SK-N-MC (cell line): Measurements from ENCODE around the gene ARVCF.

ENCODE experiments used
- DNase-seq: peaks from one replicate; pipeline ENCODE4 v3.0.0-alpha.2; 2011; ENCODE audit warnings: low read depth, low spot score
- H3K27ac ChIP-seq: fragments of 200-600 bp; sonication (generic); 2 replicates; pipeline ENCODE4 v1.5.1; 2016; ENCODE audit warnings: mixed run types
- H3K36me3 ChIP-seq: fragments of 200-600 bp; sonication (generic); 2 replicates; pipeline ENCODE4 v1.6.1; 2017; ENCODE audit warnings: antibody characterized with exemption, low read length, mixed read lengths; ENCODE audit not compliant: insufficient read depth
- H3K4me3 ChIP-seq: fragments of 200-600 bp; sonication (generic); 2 replicates; pipeline ENCODE4 v1.5.1; 2016
- H3K9ac ChIP-seq: fragments of 200-600 bp; sonication (generic); 2 replicates; pipeline ENCODE4 v1.8.0; 2017; ENCODE audit warnings: mixed run types, mixed read lengths; ENCODE audit not compliant: insufficient read length
- H3K9me3 ChIP-seq: fragments of 200-600 bp; sonication (generic); 2 replicates; pipeline ENCODE4 v1.6.1; 2017; ENCODE audit warnings: low read depth, mild to moderate bottlenecking, antibody characterized with exemption, low read length, moderate library complexity, mixed read lengths
- EZH2 ChIP-seq: fragments of 200-600 bp; sonication (generic); IDR thresholded peaks from one replicate; pipeline ENCODE4 v1.6.1; 2017; ENCODE audit warnings: antibody characterized with exemption
- FOXP2 ChIP-seq: optimal IDR thresholded peaks from 2 replicates; pipeline ENCODE3; 2011; ENCODE audit warnings: mild to moderate bottlenecking, moderate library complexity; ENCODE audit not compliant: insufficient read depth; ENCODE audit errors: extremely low read length, control extremely low read depth
- POLR2AphosphoS5 ChIP-seq: IDR thresholded peaks from 2 replicates; pipeline ENCODE4 v1.6.1; 2012; ENCODE audit warnings: mild to moderate bottlenecking, low read depth, low read length, borderline replicate concordance

ARVCF gene

GRCh38 chr22:19964701-19965386 is 51.8 kb downstream of the ARVCF start:
- Histone ChIP-seq H3K36me3 (no peaks in the 10 kb centered on the region; the same call in 1 of the 2 replicates), H3K27ac (no peak overlapping the region), H3K9ac (no peak overlapping the region), H3K9me3 (no peaks in the 10 kb centered on the region), H3K4me3 (no peak overlapping the region)
- DNase-seq, result no peak
- TF ChIP-seq FOXP2 (no peak), POLR2AphosphoS5 (no peak), EZH2 (no peak)

DNA sequence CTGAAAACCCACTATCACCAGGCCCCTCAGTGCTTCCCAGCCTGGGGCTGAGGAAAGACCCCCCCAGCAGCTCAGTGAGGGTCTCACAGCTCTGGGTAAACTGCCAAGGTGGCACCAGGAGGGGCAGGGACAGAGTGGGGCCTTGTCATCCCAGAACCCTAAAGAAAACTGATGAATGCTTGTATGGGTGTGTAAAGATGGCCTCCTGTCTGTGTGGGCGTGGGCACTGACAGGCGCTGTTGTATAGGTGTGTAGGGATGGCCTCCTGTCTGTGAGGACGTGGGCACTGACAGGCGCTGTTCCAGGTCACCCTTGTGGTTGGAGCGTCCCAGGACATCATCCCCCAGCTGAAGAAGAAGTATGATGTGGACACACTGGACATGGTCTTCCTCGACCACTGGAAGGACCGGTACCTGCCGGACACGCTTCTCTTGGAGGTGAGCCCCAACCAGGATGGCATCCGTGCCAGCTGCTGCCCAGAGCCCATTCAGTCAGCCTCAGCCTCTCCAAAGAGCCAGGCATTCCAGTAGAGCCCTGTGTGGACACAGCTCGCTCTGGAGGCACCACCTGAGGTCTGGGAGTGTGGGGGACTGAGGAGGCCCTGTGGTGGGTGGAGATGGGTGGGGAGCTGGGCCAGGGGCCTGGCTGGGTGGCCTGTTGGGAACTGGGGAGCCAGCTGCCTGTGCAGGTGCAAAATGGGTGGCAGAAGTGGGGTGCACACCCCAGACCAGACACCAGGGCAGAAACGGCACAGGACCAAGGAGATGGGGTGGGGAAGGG is 52.6 kb downstream of the ARVCF start:
- no peaks in the 10 kb centered on the region; the same call in 1 of the 2 replicates for H3K36me3 ChIP-seq
- DNase-seq, result no peak
- no peak overlapping the region for H3K4me3 ChIP-seq
- H3K27ac ChIP-seq, result no peak overlapping the region
- no peaks in the 10 kb centered on the region for H3K9me3 ChIP-seq
- H3K9ac ChIP-seq, result no peak overlapping the region
- no peak for TF ChIP-seq EZH2
- no peak for TF ChIP-seq POLR2AphosphoS5
- no peak for TF ChIP-seq FOXP2

DNA sequence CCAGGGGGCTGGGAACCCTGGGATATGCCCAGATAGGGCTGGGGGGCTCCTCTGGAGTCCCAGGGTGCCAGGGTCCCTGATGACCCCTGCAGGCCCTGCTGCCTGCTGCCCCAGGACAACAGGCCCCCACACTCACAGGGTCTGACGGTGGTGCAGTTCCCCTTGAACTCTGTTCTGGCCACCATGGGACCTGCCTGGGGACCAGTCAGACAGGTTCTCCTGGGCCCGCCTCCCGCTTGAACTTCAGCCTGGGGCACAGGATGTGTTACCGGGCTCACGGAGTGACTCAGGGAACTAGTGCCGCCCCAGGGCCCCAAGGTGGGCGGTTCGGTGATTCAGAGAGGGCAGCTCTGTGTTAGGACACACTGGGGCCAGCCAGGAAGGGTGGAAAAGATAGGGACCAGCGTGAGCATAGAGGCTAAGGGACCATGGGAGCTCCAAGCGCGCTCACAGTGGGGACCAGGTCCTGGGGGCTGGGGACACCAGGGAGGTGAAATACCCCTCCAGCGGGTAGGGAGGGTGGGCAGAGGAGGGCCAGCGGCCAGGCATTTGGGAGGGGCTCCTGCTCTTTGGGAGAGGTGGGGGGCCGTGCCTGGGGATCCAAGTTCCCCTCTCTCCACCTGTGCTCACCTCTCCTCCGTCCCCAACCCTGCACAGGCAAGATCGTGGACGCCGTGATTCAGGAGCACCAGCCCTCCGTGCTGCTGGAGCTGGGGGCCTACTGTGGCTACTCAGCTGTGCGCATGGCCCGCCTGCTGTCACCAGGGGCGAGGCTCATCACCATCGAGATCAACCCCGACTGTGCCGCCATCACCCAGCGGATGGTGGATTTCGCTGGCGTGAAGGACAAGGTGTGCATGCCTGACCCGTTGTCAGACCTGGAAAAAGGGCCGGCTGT is 53.5 kb downstream of the ARVCF start:
- Histone ChIP-seq H3K36me3 (no peaks in the 10 kb centered on the region; the same call in 1 of the 2 replicates), H3K9me3 (no peaks in the 10 kb centered on the region), H3K27ac (no peak overlapping the region), H3K4me3 (no peak overlapping the region), H3K9ac (no peak overlapping the region)
- no peak for DNase-seq
- TF ChIP-seq POLR2AphosphoS5 (no peak), EZH2 (no peak), FOXP2 (no peak)

DNA sequence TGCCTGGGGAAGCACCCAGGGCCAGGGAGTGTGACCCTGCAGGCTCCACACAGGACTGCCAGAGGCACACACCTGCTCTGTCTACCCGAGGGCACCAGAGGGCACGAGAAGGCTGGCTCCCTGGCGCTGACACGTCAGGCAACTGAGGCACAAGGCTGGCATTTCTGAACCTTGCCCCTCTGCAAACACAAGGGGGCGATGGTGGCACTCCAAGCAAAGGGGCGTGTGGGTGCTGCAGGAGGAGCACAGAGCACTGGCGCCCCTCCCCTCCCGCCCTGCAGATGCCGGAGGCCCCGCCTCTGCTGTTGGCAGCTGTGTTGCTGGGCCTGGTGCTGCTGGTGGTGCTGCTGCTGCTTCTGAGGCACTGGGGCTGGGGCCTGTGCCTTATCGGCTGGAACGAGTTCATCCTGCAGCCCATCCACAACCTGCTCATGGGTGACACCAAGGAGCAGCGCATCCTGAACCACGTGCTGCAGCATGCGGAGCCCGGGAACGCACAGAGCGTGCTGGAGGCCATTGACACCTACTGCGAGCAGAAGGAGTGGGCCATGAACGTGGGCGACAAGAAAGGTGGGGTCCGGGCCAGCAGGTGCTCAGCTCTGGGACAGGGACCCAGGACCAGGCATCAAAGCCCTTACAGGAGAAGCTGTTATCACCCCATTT is 54.2 kb downstream of the ARVCF start:
- H3K9ac ChIP-seq, result no peak overlapping the region
- no peaks in the 10 kb centered on the region; the same call in 1 of the 2 replicates for H3K36me3 ChIP-seq
- no peak overlapping the region for H3K4me3 ChIP-seq
- TF ChIP-seq POLR2AphosphoS5, result no peak
- TF ChIP-seq FOXP2, result peak; percentile 61
- TF ChIP-seq EZH2, result no peak
- DNase-seq, result no peak
- H3K27ac ChIP-seq, result no peak overlapping the region
- no peaks in the 10 kb centered on the region for H3K9me3 ChIP-seq

- H3K9ac ChIP-seq, result no peak overlapping the region
- H3K27ac ChIP-seq, result no peak overlapping the region
- no peak for DNase-seq
- TF ChIP-seq FOXP2 (no peak), EZH2 (no peak), POLR2AphosphoS5 (no peak)
- H3K36me3 ChIP-seq, result no peaks in the 10 kb centered on the region; the same call in 1 of the 2 replicates
- no peak overlapping the region for H3K4me3 ChIP-seq
- H3K9me3 ChIP-seq, result no peaks in the 10 kb centered on the region
Measured at GRCh38 chr22:19961868-19962245, 54.8 kb downstream of the ARVCF start.

GRCh38 chr22:19961201-19961580 is 55.4 kb downstream of the ARVCF start:
- TF ChIP-seq POLR2AphosphoS5 (no peak), FOXP2 (no peak), EZH2 (no peak)
- DNase-seq, result no peak
- H3K36me3 ChIP-seq, result no peaks in the 10 kb centered on the region; the same call in 1 of the 2 replicates

DNA sequence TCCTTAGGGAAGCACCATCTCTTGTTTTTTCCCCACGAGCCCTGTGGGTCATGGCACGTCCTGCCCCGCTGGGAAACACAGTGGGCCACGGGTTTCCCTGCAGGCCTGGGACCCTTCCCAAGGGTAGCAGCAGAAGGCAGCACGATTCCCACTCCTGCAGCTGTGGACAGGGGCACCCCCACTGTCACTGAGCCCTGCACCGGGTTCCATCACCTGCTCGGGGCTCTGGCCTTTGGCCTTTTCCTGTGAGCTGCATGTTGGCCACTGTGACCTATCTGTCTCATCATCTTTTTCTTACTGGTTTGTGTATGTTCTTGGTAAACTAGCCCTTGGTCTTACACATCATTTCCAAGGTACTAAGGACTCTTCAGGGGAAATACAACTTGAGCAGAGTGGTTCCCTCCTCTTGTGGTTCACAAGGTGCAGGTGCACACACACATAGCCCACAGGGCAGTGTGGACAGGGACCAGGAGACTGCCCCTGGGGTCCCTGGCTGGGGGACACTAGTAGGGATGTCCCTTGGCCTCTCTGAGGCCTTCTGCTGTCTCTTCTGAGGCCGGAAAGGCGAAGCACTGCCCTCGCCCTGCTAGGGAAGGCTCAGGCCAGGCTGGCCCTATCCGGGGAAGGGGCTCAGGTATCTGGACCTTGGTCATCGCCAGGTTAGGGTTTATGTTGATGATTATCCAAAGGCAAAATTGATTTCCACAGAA is 56.0 kb downstream of the ARVCF start:
- H3K4me3 ChIP-seq, result no peak overlapping the region
- no peak for TF ChIP-seq EZH2
- no peaks in the 10 kb centered on the region for H3K9me3 ChIP-seq
- peak overlapping the region; percentile 70; the same call in 1 of the 2 replicates for H3K27ac ChIP-seq
- no peaks in the 10 kb centered on the region; the same call in 1 of the 2 replicates for H3K36me3 ChIP-seq
- no peak for DNase-seq
- no peak overlapping the region for H3K9ac ChIP-seq

More at GRCh38 chr22:19961201-19961580, 55.4 kb downstream of the ARVCF start:
- Histone ChIP-seq H3K9me3 (no peaks in the 10 kb centered on the region), H3K27ac (no peak overlapping the region), H3K4me3 (no peak overlapping the region), H3K9ac (no peak overlapping the region)
